Measurements from ENCODE around the gene ARMCX4. TPM values are rescaled to one million over a fixed set of nuclear protein-coding genes. Genes with fewer than 3 reads are reported as not detected.
A peak's percentile ranks its signal among the peaks of the same experiment; 100 is the strongest.

The ARMCX4 gene
- polyA plus RNA-seq (2013, experiment 1 of 2): 5.1 TPM
- polyA plus RNA-seq (2013, experiment 2 of 2): 4.8 TPM

GRCh38 chrX:101485212-101485949, at the start of gene ARMCX4:
TSS of gene ARMCX4 (plus strand) at chrX:101485456. CDS start at chrX:101488590, 3,134 bp downstream.
- DNase-seq: peak; percentile 81
- Histone ChIP-seq H3K27ac (ENCODE audit: low read length, poor library complexity, severe bottlenecking) (peak within 1 kb of the TSS; percentile 32), H2AFZ (ENCODE audit: low read depth, low read length) (peak within 1 kb of the TSS; percentile 39), H3K27me3 (ENCODE audit: control insufficient read depth in 1 of 2, insufficient read depth in 1 of 2, low read length in 2 of 2) (peaks cover 0 to 5% of the 10 kb centered on the region in 2 experiments), H3K23ac (ENCODE audit: low read length in 2 of 2) (no peak within 1 kb of the TSS), H3K18ac (ENCODE audit: low read depth in 1 of 2, low read length in 2 of 2) (peak within 1 kb of the TSS; percentile 54 to 70), H3K79me1 (replicated peaks; ENCODE audit: low read length, poor library complexity, severe bottlenecking) (peaks cover 17% of the 10 kb centered on the region), H3K9ac (ENCODE audit: low read length) (peak within 1 kb of the TSS; percentile 91), H3K9me3 (ENCODE audit: control insufficient read depth, low read length) (no peaks in the 10 kb centered on the region), H3K14ac (ENCODE audit: low read length in 2 of 2) (no peak within 1 kb of the TSS), H2AK5ac (ENCODE audit: low read length, severe bottlenecking) (no peak within 1 kb of the TSS), H2BK120ac (ENCODE audit: low read depth, low read length) (no peak within 1 kb of the TSS), H3K4ac (ENCODE audit: low read depth in 1 of 2, low read length in 2 of 2) (peak within 1 kb of the TSS in 1 of 2 experiments; percentile 49), H3K36me3 (ENCODE audit: control insufficient read depth in 1 of 2, insufficient read depth in 2 of 2, low read depth in 1 of 2, low read length in 2 of 2) (peaks cover 27 to 28% of the 10 kb centered on the region in 2 experiments), H4K91ac (ENCODE audit: low read length) (no peak within 1 kb of the TSS), H4K8ac (ENCODE audit: low read length) (peak within 1 kb of the TSS; percentile 64), H3K4me2 (ENCODE audit: low read length, poor library complexity, severe bottlenecking) (peak within 1 kb of the TSS; percentile 68), H2BK5ac (ENCODE audit: low read depth, low read length, poor library complexity, severe bottlenecking) (no peak within 1 kb of the TSS), H2BK12ac (ENCODE audit: low read length in 2 of 2) (no peak within 1 kb of the TSS), H2BK15ac (ENCODE audit: low read depth, poor library complexity, severe bottlenecking) (no peak within 1 kb of the TSS), H3K4me3 (ENCODE audit: insufficient read depth in 1 of 2, low read depth in 1 of 2, low read length in 2 of 2) (peak within 1 kb of the TSS; percentile 64 to 86), H3K4me1 (ENCODE audit: control insufficient read depth, insufficient read depth, low read depth, low read length) (no peaks in the 10 kb centered on the region)
- 6% methylated on average over 19 of the region's 50 CpGs for WGBS

GRCh38 chrX:101442085-101442484, 43.2 kb upstream of the ARMCX4 start:
- Histone ChIP-seq H3K9ac (ENCODE audit: low read length) (no peak overlapping the region), H2BK15ac (ENCODE audit: low read depth, poor library complexity, severe bottlenecking) (no peak overlapping the region), H2BK12ac (ENCODE audit: low read length in 2 of 2) (no peak overlapping the region), H3K14ac (ENCODE audit: low read length in 2 of 2) (no peak overlapping the region), H2BK5ac (ENCODE audit: low read depth, low read length, poor library complexity, severe bottlenecking) (no peak overlapping the region), H2AFZ (ENCODE audit: low read depth, low read length) (no peak overlapping the region), H3K18ac (ENCODE audit: low read depth in 1 of 2, low read length in 2 of 2) (no peak overlapping the region), H3K4me3 (ENCODE audit: insufficient read depth in 1 of 2, low read depth in 1 of 2, low read length in 2 of 2) (no peak overlapping the region), H3K36me3 (ENCODE audit: control insufficient read depth in 1 of 2, insufficient read depth in 2 of 2, low read depth in 1 of 2, low read length in 2 of 2) (peaks cover 15 to 36% of the 10 kb centered on the region in 2 experiments), H3K27me3 (ENCODE audit: control insufficient read depth in 1 of 2, insufficient read depth in 1 of 2, low read length in 2 of 2) (no peaks in the 10 kb centered on the region), H3K4me2 (ENCODE audit: low read length, poor library complexity, severe bottlenecking) (no peak overlapping the region), H3K79me1 (replicated peaks; ENCODE audit: low read length, poor library complexity, severe bottlenecking) (peaks cover 4% of the 10 kb centered on the region), H2AK5ac (ENCODE audit: low read length, severe bottlenecking) (no peak overlapping the region), H3K4ac (ENCODE audit: low read depth in 1 of 2, low read length in 2 of 2) (no peak overlapping the region), H3K9me3 (ENCODE audit: control insufficient read depth, low read length) (no peaks in the 10 kb centered on the region), H3K27ac (ENCODE audit: low read length, poor library complexity, severe bottlenecking) (no peak overlapping the region), H3K23ac (ENCODE audit: low read length in 2 of 2) (no peak overlapping the region), H2BK120ac (ENCODE audit: low read depth, low read length) (no peak overlapping the region), H4K8ac (ENCODE audit: low read length) (no peak overlapping the region), H3K4me1 (ENCODE audit: control insufficient read depth, insufficient read depth, low read depth, low read length) (no peaks in the 10 kb centered on the region), H4K91ac (ENCODE audit: low read length) (no peak overlapping the region)
- peak; percentile 21 for DNase-seq
- WGBS: 64% methylated on average over 2 of the region's 2 CpGs

- no CpG with 5 or more reads among the region's 1 CpG for WGBS
- Histone ChIP-seq H3K9me3 (ENCODE audit: control insufficient read depth, low read length) (no peaks in the 10 kb centered on the region), H3K4me3 (ENCODE audit: insufficient read depth in 1 of 2, low read depth in 1 of 2, low read length in 2 of 2) (no peak overlapping the region), H3K9ac (ENCODE audit: low read length) (no peak overlapping the region), H3K4me1 (ENCODE audit: control insufficient read depth, insufficient read depth, low read depth, low read length) (peaks cover 6% of the 10 kb centered on the region), H2BK5ac (ENCODE audit: low read depth, low read length, poor library complexity, severe bottlenecking) (no peak overlapping the region), H2AK5ac (ENCODE audit: low read length, severe bottlenecking) (no peak overlapping the region), H3K14ac (ENCODE audit: low read length in 2 of 2) (no peak overlapping the region), H3K79me1 (replicated peaks; ENCODE audit: low read length, poor library complexity, severe bottlenecking) (peaks cover 1% of the 10 kb centered on the region), H2BK15ac (ENCODE audit: low read depth, poor library complexity, severe bottlenecking) (no peak overlapping the region), H3K4me2 (ENCODE audit: low read length, poor library complexity, severe bottlenecking) (no peak overlapping the region), H3K27ac (ENCODE audit: low read length, poor library complexity, severe bottlenecking) (no peak overlapping the region), H4K91ac (ENCODE audit: low read length) (no peak overlapping the region), H2AFZ (ENCODE audit: low read depth, low read length) (no peak overlapping the region), H3K4ac (ENCODE audit: low read depth in 1 of 2, low read length in 2 of 2) (no peak overlapping the region), H2BK120ac (ENCODE audit: low read depth, low read length) (no peak overlapping the region), H3K23ac (ENCODE audit: low read length in 2 of 2) (no peak overlapping the region), H3K27me3 (ENCODE audit: control insufficient read depth in 1 of 2, insufficient read depth in 1 of 2, low read length in 2 of 2) (no peaks in the 10 kb centered on the region), H3K36me3 (ENCODE audit: control insufficient read depth in 1 of 2, insufficient read depth in 2 of 2, low read depth in 1 of 2, low read length in 2 of 2) (peaks cover 0 to 11% of the 10 kb centered on the region in 2 experiments), H3K18ac (ENCODE audit: low read depth in 1 of 2, low read length in 2 of 2) (no peak overlapping the region), H4K8ac (ENCODE audit: low read length) (no peak overlapping the region), H2BK12ac (ENCODE audit: low read length in 2 of 2) (no peak overlapping the region)
- no peak for DNase-seq
Observed at GRCh38 chrX:101449279-101449678, 36.0 kb upstream of the ARMCX4 start.

GRCh38 chrX:101450085-101450484, 35.2 kb upstream of the ARMCX4 start:
- no peak for DNase-seq
- no peaks in the 10 kb centered on the region for H3K27me3 ChIP-seq (ENCODE audit: control insufficient read depth in 1 of 2, insufficient read depth in 1 of 2, low read length in 2 of 2)
- H4K8ac ChIP-seq (ENCODE audit: low read length): no peak overlapping the region
- no peaks in the 10 kb centered on the region for H3K9me3 ChIP-seq (ENCODE audit: control insufficient read depth, low read length)
- 90% methylated on average over 2 of the region's 2 CpGs for WGBS
- no peak overlapping the region for H3K14ac ChIP-seq (ENCODE audit: low read length in 2 of 2)
- no peak overlapping the region for H3K27ac ChIP-seq (ENCODE audit: low read length, poor library complexity, severe bottlenecking)
- peaks cover 0 to 5% of the 10 kb centered on the region in 2 experiments for H3K36me3 ChIP-seq (ENCODE audit: control insufficient read depth in 1 of 2, insufficient read depth in 2 of 2, low read depth in 1 of 2, low read length in 2 of 2)
- H2AFZ ChIP-seq (ENCODE audit: low read depth, low read length): no peak overlapping the region
- H2BK120ac ChIP-seq (ENCODE audit: low read depth, low read length): no peak overlapping the region
- H3K18ac ChIP-seq (ENCODE audit: low read depth in 1 of 2, low read length in 2 of 2): peak overlapping the region in 1 of 2 experiments; percentile 54
- H3K9ac ChIP-seq (ENCODE audit: low read length): no peak overlapping the region
- peaks cover 6% of the 10 kb centered on the region for H3K4me1 ChIP-seq (ENCODE audit: control insufficient read depth, insufficient read depth, low read depth, low read length)
- no peak overlapping the region for H2BK15ac ChIP-seq (ENCODE audit: low read depth, poor library complexity, severe bottlenecking)
- peaks cover 1% of the 10 kb centered on the region for H3K79me1 ChIP-seq (replicated peaks; ENCODE audit: low read length, poor library complexity, severe bottlenecking)
- no peak overlapping the region for H3K23ac ChIP-seq (ENCODE audit: low read length in 2 of 2)
- no peak overlapping the region for H2BK5ac ChIP-seq (ENCODE audit: low read depth, low read length, poor library complexity, severe bottlenecking)
- peak overlapping the region; percentile 11 for H4K91ac ChIP-seq (ENCODE audit: low read length)
- H2AK5ac ChIP-seq (ENCODE audit: low read length, severe bottlenecking): no peak overlapping the region
- no peak overlapping the region for H3K4me3 ChIP-seq (ENCODE audit: insufficient read depth in 1 of 2, low read depth in 1 of 2, low read length in 2 of 2)
- H3K4me2 ChIP-seq (ENCODE audit: low read length, poor library complexity, severe bottlenecking): no peak overlapping the region
- no peak overlapping the region for H2BK12ac ChIP-seq (ENCODE audit: low read length in 2 of 2)
- H3K4ac ChIP-seq (ENCODE audit: low read depth in 1 of 2, low read length in 2 of 2): no peak overlapping the region
